ENCODE measurements around the gene ACD. TPM values are rescaled to one million over a fixed set of nuclear protein-coding genes. Genes with fewer than 3 reads are reported as not detected.

Gene ACD
- total RNA-seq, 1 donor from 2014 or later, result 27.1 TPM

GRCh38 chr16:67672739-67673662, 12.9 kb upstream of the ACD start:
- peaks cover 10% of the 10 kb centered on the region for H3K27me3 Mint-ChIP-seq (ENCODE audit: unreplicated experiment)
- DNase-seq (ENCODE audit: low spot score), result peak; percentile 77
- H3K27ac Mint-ChIP-seq (ENCODE audit: unreplicated experiment), result peak overlapping the region; percentile 87
- H3K9me3 Mint-ChIP-seq (ENCODE audit: unreplicated experiment), result no peaks in the 10 kb centered on the region
- H3K4me1 Mint-ChIP-seq (ENCODE audit: unreplicated experiment), result peaks cover 30% of the 10 kb centered on the region
- no peak for TF ChIP-seq CTCF (IDR thresholded peaks at IDR 0.05; ENCODE audit: unreplicated experiment)
- peaks cover 8% of the 10 kb centered on the region for H3K36me3 Mint-ChIP-seq (ENCODE audit: low read depth, unreplicated experiment)
- H3K4me3 Mint-ChIP-seq (ENCODE audit: unreplicated experiment), result peak overlapping the region; percentile 72

- Mint-ChIP-seq H3K4me1 (ENCODE audit: unreplicated experiment) (peaks cover 30% of the 10 kb centered on the region), H3K36me3 (ENCODE audit: low read depth, unreplicated experiment) (peaks cover 8% of the 10 kb centered on the region), H3K9me3 (ENCODE audit: unreplicated experiment) (no peaks in the 10 kb centered on the region), H3K27me3 (ENCODE audit: unreplicated experiment) (peaks cover 10% of the 10 kb centered on the region), H3K27ac (ENCODE audit: unreplicated experiment) (peak overlapping the region; percentile 72), H3K4me3 (ENCODE audit: unreplicated experiment) (peak overlapping the region; percentile 72)
- no peak for TF ChIP-seq CTCF (IDR thresholded peaks at IDR 0.05; ENCODE audit: unreplicated experiment)
- DNase-seq (ENCODE audit: low spot score), result no peak
Measured at GRCh38 chr16:67672306-67672705, 12.2 kb upstream of the ACD start.

- peaks cover 13% of the 10 kb centered on the region for H3K27me3 Mint-ChIP-seq (ENCODE audit: unreplicated experiment)
- DNase-seq (ENCODE audit: low spot score), result no peak
- H3K4me3 Mint-ChIP-seq (ENCODE audit: unreplicated experiment), result no peak overlapping the region
- no peak overlapping the region for H3K27ac Mint-ChIP-seq (ENCODE audit: unreplicated experiment)
- TF ChIP-seq CTCF (IDR thresholded peaks at IDR 0.05; ENCODE audit: unreplicated experiment), result no peak
- H3K36me3 Mint-ChIP-seq (ENCODE audit: low read depth, unreplicated experiment), result peaks cover 8% of the 10 kb centered on the region
- no peaks in the 10 kb centered on the region for H3K9me3 Mint-ChIP-seq (ENCODE audit: unreplicated experiment)
- peaks cover 29% of the 10 kb centered on the region for H3K4me1 Mint-ChIP-seq (ENCODE audit: unreplicated experiment)
Measured at GRCh38 chr16:67669499-67670101, 9.5 kb upstream of the ACD start.

GRCh38 chr16:67668495-67669157, 8.6 kb upstream of the ACD start:
- peaks cover 20% of the 10 kb centered on the region for H3K27me3 Mint-ChIP-seq (ENCODE audit: unreplicated experiment)
- H3K27ac Mint-ChIP-seq (ENCODE audit: unreplicated experiment), result peak overlapping the region; percentile 45
- no peak for DNase-seq (ENCODE audit: low spot score)
- peaks cover 27% of the 10 kb centered on the region for H3K4me1 Mint-ChIP-seq (ENCODE audit: unreplicated experiment)
- TF ChIP-seq CTCF (IDR thresholded peaks at IDR 0.05; ENCODE audit: unreplicated experiment), result peak; percentile 2
- H3K36me3 Mint-ChIP-seq (ENCODE audit: low read depth, unreplicated experiment), result peaks cover 14% of the 10 kb centered on the region
- H3K4me3 Mint-ChIP-seq (ENCODE audit: unreplicated experiment), result peak overlapping the region; percentile 61
- no peaks in the 10 kb centered on the region for H3K9me3 Mint-ChIP-seq (ENCODE audit: unreplicated experiment)

Measured in endothelial cell (in vitro differentiated cells).